Amygdala (tissue), 56 donors: Measurements from ENCODE around the gene CSTF3.
"Not testable (repeated sequence)": the region's sequence is repeated elsewhere in the genome, so short reads cannot be mapped to it uniquely, and the experiment has no call there.

Experiments
- DNase-seq, 56 donors: peaks; one replicate each; lab custom pipeline; 2025; lab: John Stamatoyannopoulos, UW

CSTF3 gene

DNA sequence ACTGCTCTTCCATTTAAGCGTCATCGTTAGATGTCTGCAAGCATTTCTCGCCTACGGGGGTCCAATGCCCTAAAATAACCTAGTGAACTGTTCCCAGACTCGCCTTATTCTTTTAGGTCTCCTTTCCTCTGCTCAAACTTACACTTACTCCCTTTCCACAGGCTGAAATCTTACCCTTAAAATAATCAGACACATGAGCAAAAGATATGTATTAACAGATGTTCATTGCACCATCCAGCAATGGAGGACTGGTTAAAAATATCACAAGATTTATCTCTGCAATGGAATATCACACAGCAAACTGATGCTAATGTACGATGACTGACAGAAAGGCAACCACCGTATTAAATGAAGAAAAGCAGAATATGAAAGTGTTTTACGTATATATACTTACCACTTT is 1.6 kb upstream of the CSTF3 start:
- no peak for DNase-seq

DNA sequence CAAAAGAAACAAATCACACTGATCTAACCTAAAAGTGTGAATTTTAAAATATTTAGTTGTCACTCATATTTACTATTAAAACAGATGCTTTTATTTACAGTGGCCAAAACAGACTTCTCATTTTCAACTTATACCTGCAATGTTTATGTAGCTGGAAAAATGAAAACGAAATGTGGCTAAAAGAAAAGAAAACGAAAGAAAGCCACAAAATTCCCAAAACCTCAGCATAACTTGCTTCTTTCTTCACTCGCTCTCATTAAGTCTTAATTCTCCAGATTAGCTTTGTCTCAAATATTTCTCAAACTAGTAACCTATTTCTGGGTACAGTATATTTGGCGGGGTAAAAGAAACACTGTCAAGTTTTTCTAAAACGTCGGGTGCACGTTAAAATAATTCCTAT is 693 bp downstream of the CSTF3 start:
- no peak for DNase-seq

DNA sequence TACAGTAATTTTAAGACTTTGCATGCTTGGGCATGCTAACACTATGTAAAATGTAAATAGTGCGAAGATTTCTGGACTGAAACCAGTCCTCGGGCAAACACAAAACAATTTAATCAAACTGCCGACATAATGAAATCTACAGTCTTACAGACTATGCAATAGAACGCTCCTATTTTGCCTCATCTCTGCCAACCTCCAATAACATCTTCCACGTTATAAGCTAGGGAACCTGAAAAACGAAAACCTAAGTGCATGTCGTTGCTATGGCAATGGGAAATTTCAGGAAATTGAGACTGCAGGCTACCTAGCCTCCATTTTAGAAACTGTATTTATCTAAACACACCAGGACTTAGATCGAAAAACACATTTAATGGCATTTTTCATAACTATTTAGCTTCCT is 1.1 kb downstream of the CSTF3 start:
- no peak for DNase-seq

DNA sequence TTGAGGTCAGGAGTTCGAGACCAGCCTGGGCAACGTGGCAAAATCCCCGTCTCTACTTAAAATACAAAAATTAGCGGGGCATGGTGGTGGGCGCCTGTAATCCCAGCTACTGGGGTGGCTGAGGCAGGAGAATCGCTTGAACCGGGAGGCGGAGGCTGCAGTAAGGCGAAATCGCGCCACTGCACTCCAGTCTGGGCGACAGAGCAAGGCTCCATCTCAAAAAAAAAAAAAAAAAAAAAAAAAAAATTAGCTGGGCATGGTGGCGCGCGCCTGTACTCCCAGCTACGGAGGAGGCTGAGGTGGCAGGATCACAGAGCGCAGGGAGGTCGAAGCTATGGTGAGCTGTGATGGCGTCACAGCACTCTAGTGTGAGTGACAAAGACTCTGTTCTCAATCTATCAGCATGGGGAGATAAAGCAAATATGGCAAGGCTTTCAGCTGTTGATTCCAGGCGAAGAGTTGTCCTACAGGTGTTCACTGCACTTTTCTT is 1.9 kb downstream of the CSTF3 start:
- DNase-seq, result not testable (repeated sequence)

DNA sequence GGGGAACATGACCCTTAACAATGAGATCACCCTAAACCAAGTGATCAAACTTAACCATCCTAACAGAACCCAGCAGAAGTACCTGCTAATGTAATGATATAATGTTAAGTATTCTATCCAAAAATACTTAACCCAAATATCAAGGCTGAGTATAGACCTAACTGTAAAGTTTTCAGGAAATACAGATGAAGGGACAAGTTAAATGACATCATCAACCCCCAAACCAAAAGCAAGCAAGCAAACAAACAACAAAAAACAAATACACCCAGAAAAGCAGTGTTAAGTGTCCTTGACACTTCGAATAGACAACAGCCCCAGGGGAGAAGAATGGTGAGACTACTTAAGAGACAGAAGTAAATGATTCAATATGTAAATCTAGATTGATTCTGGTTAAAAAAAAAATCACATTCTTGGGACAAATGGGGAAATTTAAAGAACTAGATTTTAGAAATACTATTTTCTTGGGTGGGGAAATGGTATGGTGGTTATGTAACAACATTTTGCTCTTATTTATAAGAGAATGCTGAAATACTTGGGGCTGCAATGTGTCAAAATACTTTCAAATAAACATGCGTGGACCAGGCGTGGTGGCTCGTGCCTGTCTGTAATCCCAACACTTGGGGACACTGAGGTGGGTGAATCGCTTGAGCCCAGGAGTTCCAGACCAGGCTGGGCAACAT is 2.5 kb downstream of the CSTF3 start:
- no peak for DNase-seq

DNA sequence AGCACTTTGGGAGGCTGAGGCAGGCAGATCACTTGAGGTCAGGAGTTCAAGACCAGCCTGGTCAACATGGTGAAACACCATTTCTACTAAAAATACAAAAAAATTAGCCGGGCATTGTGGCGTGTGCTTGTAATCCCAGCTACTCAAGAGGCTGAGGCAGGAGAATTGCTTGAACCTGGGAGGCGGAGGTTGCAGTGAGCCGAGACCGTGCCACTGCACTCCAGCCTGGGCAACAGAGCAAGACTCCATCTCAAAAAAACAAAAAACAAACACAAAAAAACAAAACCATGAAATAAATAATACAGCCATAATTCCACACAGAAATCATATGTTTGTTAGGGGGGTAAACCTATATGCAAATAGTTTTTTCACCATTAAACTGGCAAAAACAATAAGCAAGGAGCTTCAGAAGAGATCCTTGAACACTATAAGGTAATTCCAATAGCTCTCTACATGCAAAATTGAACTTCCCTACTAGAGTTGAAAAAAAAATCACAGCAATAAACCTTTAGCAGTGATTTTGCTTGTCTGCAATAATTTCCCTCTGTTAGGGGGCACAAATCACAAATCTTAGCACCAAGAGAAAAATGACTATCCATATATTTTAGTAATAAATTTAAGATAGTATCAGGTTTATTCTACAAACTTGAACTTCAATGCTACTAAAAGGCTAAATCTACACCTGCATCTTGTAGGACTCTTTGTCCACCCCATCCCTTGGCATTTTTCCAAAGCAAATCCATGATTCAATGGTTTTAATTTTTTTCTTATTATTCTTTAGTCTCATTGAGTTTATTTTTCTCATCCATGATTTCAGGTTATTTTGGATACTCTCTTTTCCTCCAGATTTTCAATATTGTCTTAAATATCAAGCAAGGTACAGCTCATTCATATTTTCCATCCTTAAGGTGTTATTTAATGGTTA is 3.9 kb downstream of the CSTF3 start:
- DNase-seq, result no peak

DNA sequence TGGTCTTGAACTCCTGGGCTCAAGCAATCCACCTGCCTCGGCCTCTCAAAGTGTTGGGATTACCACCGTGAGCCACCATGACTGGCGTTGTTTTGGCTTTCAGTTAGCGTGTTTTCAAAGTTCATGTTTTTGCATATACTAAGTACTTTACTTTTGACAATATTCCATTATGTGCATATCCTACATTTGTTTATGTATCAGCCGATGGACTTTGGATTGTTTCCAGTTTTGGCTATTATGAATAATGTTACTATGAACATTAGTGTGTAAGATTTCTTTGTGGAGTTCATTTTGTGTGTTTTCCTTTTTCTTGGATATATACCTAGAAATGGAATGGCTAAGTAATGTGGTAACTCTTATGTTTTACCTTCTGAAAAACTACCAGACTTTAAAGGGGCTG is 9.9 kb downstream of the CSTF3 start:
- DNase-seq, result no peak

DNA sequence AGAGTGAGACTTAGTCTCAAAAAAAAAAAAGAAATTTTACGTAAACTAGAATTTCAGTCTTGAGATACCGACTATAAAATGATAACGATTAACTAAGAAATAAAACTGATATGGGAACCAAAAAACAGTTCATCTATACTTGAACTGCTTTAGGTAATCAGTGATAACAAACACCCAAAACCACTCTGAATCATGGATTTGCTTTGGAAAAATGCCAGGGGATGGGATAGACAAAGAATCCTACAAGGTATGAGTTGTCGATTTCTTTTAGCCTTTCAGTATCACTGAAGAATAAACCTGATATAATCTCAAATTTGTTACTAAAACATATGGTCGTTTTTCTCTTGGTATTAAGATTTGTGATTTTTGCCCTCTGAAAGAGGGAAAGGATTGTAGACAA is 13.7 kb downstream of the CSTF3 start:
- no peak for DNase-seq

DNA sequence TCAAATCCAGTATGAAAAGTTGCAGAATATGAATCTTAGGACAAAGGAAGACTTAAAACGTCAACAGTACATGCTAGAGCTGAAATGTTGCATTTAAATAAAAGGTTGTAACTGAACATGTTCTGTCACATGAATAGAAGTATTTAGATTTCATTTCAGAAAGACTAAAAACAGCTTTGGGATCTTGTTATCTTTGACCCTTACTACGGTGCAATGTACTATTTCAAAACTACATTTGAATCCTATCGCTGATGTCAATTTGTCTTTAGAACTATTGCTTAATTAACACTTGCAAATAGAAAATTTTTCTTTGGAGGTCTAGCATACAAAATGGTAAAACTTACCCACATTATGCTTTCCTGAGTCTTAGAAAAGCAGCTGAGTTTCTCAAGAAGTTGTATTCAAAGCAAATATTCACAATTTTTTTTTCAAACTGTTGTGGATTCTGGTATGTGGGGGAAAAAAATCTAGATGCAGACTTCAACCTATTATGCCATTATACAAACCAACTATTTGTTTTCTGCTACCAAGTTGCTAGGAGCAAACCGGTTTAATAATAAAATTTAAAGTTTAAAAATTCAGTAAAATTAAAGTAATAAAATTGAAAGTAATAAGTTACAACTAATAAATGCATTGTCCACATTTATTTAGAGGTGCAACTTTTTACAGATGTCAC is 25.4 kb downstream of the CSTF3 start:
- DNase-seq, result no peak

DNA sequence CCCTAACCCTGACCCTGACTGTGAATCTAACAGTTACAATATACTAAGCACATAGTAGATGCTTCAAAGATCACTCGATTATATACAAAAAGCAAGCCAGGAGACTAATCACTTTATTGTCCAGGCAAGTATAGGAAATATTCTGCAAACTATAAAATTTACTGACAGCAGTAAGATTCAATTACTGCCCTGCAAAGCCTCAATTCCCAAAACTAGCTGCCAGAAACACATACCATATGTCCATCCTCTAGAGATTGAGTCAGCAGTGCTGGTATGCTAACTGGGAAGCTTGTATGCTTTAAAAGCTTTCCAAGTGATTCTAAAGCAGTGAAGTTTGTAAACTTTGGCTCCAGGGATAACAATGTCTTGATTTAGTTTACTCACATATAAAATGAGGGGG is 26.1 kb downstream of the CSTF3 start:
- DNase-seq, result no peak

DNA sequence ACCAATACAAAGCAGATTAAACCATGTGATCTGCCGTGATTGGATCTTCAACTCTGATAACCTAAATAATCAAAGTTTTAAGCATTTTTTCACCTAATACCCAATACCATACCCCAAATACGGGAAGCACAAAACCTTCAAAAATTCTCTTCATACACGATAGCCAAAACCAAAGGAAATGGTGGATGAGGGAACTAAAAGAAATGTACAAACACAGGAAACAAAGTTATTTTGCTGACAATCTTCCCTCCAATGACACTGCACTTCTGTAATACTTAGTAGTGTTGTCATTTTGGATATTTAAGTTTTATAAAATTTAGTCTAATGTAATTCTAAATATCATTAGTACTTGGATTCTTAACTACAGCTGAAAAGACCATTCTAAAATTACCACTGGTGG is 27.0 kb downstream of the CSTF3 start:
- no peak for DNase-seq

DNA sequence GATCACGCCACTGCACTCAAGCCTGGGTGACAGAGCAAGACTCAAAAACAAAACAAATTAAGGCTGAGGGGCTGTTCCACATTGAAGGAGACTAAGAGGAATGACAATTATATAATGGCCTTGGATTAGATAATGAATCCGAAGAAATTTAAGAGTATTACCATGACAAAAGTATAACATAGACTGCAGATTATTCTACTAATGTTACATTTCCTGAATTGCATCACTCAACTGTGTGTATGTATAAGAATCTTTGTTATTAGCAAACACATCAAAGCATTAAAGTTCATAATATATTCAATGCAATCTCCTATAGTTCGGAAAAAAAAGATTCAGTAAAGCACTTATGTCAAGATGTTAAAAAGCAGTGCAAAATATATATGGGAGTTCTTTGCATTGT is 27.5 kb downstream of the CSTF3 start:
- DNase-seq, result no peak

DNA sequence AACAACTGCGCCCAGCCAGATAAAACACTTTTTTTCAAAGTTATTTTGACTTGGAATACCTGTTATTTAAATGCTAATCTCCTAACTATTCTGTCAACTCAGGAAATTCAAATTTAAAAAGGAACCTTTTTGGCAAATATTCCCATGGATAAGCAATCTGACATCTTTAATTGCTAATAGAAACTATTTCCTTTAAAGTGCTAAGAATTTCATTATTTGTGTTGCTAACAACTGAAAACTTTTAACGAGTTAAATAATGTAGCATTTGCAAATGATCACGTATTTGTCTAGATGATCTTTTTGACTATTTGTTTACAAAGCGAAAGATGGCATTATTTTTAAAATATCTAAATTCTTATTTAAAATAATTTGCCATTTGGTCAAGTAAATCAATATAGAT is 28.8 kb downstream of the CSTF3 start:
- no peak for DNase-seq

DNA sequence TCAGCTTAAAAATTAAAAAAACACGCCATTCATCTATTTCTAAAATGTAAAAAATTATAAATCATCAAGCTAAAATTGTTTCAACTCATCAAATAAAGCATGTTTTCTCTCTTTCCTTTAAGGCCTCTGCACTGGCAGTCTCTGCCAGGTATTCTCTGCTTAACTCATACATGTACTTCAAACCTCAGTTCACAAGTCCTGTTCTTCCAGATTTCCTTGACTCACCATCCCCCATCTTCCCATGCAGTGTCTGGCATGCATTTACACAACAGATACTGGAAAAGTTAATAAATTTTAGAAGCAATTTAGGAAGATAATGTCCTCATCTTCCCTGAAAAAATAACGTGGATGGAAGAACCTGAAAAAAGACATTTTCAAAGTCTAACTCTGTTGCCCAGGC is 32.5 kb downstream of the CSTF3 start:
- DNase-seq, result no peak

DNA sequence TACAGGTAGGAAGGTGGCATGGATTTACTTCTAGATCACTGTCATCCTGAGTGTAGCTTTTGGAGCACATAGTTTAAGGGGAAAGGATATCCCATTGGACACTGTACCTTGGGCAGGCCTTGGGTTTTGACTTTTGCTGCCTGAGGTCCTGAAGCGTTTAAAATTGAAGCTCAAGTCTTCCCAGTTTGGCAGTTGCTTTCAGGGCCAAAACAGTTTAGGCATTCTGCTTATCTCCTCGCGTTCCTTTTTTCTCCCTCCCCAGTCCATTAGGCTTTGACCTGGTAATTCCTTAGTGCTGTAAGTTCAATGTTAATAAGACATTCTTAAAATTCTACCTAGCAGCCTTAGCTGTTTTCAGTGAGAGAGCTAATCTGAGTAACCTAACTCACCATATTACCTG is 35.7 kb downstream of the CSTF3 start:
- DNase-seq, result no peak

DNA sequence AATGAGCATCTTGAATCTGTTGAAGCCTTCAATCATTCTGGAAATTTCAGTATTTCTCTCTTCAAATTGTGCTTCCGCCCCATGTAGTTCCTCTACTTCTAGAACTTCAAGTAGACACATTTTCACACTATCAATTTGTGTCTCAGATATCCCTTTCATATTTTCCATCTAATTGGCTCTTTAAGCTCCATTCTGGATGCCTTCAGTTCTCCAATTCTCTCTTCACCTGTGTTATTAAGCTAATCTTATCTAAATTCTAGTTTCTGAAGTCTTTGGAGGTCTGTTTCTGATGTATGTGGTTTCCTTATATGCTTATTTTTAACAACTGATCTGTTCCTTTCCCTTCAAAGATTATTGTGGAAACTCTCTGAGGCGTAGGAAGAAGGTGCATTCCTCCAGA is 36.3 kb downstream of the CSTF3 start:
- DNase-seq, result no peak

DNA sequence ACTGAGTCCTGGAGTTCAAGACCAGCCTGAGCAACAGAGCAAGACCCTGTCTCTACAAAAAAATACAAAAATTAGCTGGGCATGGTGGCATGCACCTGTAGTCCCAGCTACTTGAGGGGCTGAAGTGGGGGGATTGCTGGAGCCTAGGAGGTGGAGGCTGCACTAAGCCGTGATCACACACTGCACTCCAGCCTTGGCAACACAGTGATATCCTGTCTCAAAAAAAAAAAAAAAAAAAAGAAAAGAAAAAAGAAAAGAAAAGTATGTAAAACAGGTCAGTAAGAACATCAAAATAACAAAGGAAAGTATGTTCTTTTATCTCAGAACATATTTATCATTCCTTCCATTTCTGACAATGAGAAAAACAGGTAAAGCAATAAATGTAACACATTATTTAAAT is 38.6 kb downstream of the CSTF3 start:
- not testable (repeated sequence) for DNase-seq

DNA sequence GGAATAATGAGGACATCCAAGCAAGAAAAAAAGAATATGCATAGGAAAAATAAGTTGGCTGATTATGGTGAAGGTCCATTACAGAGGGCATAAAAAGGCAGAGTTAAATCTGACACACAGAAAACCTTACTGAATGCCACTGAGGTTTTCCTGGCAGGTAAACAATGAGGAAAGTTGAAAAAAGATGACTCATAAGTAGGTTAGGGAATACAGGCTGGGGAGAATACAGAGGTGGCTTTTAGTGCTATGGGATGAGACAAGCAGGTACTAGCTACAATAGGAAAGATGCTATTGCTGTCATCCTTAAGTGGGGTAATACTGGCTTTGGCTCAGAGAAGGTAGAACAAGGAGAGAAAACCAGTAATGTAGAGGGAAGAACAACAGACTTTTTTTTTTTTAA is 44.7 kb downstream of the CSTF3 start:
- DNase-seq, result no peak

DNA sequence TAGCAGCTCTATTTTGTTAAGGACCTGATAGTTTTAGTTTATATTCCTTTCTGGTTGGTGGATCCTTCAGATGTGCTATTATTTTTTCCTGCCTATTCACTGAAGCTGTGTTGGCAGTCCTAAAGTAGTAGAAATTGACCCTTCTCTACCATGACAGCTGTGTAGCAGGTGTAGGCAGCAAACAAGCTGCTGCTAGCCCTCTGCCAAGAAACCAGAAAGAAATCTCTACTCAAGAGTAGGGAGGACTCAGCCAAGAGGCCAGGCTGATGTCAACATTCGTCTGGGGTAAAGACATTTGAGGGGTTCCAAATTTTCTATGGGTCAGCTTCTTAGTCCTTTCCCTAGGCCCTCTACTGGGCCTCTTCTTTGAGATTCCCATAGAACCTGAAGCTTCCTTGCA is 51.2 kb downstream of the CSTF3 start:
- DNase-seq, result no peak

DNA sequence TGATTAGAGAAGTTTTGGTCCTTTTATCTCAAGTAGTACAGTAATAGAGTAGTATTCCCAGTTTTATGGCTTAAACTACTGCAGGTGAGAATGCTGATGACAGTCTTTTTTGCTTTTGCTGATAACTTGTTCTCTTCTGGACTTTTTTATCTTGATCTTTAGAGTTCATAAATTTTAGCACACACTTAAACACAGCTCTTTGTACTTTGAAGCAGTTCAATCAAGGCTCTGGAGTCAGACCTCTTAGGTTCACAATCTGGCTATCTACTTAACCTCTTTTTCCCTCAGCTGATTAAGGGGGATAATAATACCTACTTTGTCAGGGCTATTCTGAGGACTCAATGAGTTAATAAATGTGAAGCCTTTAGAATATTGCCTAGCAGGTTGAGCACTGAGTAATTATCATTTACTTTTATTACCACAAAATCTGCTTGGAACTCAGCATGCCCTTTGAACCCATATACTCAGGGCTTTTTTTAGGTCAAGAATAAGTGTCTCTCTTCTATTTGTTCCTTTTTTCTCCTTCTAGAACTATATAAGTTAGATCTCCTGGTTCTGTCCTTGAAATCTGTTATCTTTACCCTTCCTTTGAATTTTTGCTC is 51.9 kb downstream of the CSTF3 start:
- no peak for DNase-seq

DNA sequence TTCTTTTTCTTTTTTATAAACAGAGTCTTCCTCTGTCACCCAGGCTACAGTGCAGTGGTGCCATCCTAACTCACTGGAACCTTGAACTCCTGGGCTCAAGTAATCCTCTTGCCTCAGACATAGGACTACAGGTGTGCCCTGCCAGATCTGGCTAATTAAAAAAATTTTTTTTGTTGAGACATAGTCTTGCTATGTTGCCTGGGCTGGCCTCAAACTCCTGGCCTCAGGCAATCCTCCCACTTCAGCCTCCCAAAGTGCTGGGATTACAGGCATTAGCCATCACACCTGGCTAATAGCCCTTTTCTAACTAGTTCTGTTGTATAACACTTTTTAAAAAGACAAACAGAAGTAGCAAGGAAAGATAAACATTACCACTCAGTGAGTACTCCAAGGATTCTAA is 57.4 kb downstream of the CSTF3 start:
- no peak for DNase-seq
